Measurements from ENCODE around the gene DNAJC16.

GRCh38 chr1:15479654-15480347, 46.8 kb upstream of the DNAJC16 start:
- TF ChIP-seq EZH2 (IDR thresholded peaks at IDR 0.05; ENCODE audit: low read length), result no peak
- TF ChIP-seq CTCF (optimal IDR thresholded peaks at IDR 0.05 in 1 of 3, IDR thresholded peaks at IDR 0.05 in 1 of 3, conservative IDR thresholded peaks at IDR 0.05 in 1 of 3; ENCODE audit: extremely low read depth in 1 of 3, insufficient read depth in 2 of 3, low read length in 3 of 3), result no peak

All from keratinocyte (primary cell).